ENCODE data around the gene CACNA1C.

Gene CACNA1C

GRCh38 chr12:2533036-2533435 is 480.2 kb downstream of the CACNA1C start:
- Histone ChIP-seq H3K9me2 (replicated peaks; ENCODE audit: control insufficient read depth, low read length) (no peaks in the 10 kb centered on the region), H3K27ac (ENCODE audit: low read depth, low read length) (no peak overlapping the region), H3F3A (ENCODE audit: control insufficient read depth, insufficient read depth) (no peaks in the 10 kb centered on the region), H3K4me2 (ENCODE audit: low read length) (no peak overlapping the region), H3K4me3 (ENCODE audit: low read length) (no peak overlapping the region), H4K20me1 (ENCODE audit: control insufficient read depth, insufficient read depth, low read depth, low read length) (no peaks in the 10 kb centered on the region), H3K36me3 (ENCODE audit: control insufficient read depth, low read length) (no peaks in the 10 kb centered on the region), H3K9me3 (ENCODE audit: control insufficient read depth, insufficient read depth, low read length) (no peaks in the 10 kb centered on the region), H3K4me1 (ENCODE audit: control insufficient read depth, low read length) (no peaks in the 10 kb centered on the region), H3K79me2 (ENCODE audit: control insufficient read depth, low read length) (no peaks in the 10 kb centered on the region), H3K27me3 (ENCODE audit: control insufficient read depth, low read length) (peaks cover 12% of the 10 kb centered on the region)
- no peak for TF ChIP-seq EZH2phosphoT487 (IDR thresholded peaks at IDR 0.05; ENCODE audit: borderline replicate concordance, low read length)
- no peak for TF ChIP-seq CTCF (IDR thresholded peaks at IDR 0.05; ENCODE audit: low read depth, low read length, poor library complexity, severe bottlenecking)

- peaks cover 7% of the 10 kb centered on the region for H3K27me3 ChIP-seq (ENCODE audit: control insufficient read depth, low read length)
- no peak overlapping the region for H3K4me2 ChIP-seq (ENCODE audit: low read length)
- H3K9me2 ChIP-seq (replicated peaks; ENCODE audit: control insufficient read depth, low read length) = no peaks in the 10 kb centered on the region
- no peaks in the 10 kb centered on the region for H3K79me2 ChIP-seq (ENCODE audit: control insufficient read depth, low read length)
- no peaks in the 10 kb centered on the region for H3K9me3 ChIP-seq (ENCODE audit: control insufficient read depth, insufficient read depth, low read length)
- H3K4me1 ChIP-seq (ENCODE audit: control insufficient read depth, low read length) = no peaks in the 10 kb centered on the region
- no peak overlapping the region for H3K27ac ChIP-seq (ENCODE audit: low read depth, low read length)
- H3K4me3 ChIP-seq (ENCODE audit: low read length) = no peak overlapping the region
- no peaks in the 10 kb centered on the region for H3F3A ChIP-seq (ENCODE audit: control insufficient read depth, insufficient read depth)
- TF ChIP-seq EZH2phosphoT487 (IDR thresholded peaks at IDR 0.05; ENCODE audit: borderline replicate concordance, low read length) (no peak), CTCF (IDR thresholded peaks at IDR 0.05; ENCODE audit: low read depth, low read length, poor library complexity, severe bottlenecking) (no peak)
- H4K20me1 ChIP-seq (ENCODE audit: control insufficient read depth, insufficient read depth, low read depth, low read length) = no peaks in the 10 kb centered on the region
- no peaks in the 10 kb centered on the region for H3K36me3 ChIP-seq (ENCODE audit: control insufficient read depth, low read length)
These were observed 482.9 kb downstream of the CACNA1C start for GRCh38 chr12:2535583-2536204.

- TF ChIP-seq EZH2phosphoT487 (IDR thresholded peaks at IDR 0.05; ENCODE audit: borderline replicate concordance, low read length) = no peak
- TF ChIP-seq CTCF (IDR thresholded peaks at IDR 0.05; ENCODE audit: low read depth, low read length, poor library complexity, severe bottlenecking) = no peak
- Histone ChIP-seq H3K4me1 (ENCODE audit: control insufficient read depth, low read length) (no peaks in the 10 kb centered on the region), H3K4me2 (ENCODE audit: low read length) (no peak overlapping the region), H3K9me3 (ENCODE audit: control insufficient read depth, insufficient read depth, low read length) (no peaks in the 10 kb centered on the region), H3K36me3 (ENCODE audit: control insufficient read depth, low read length) (no peaks in the 10 kb centered on the region), H3K27me3 (ENCODE audit: control insufficient read depth, low read length) (peaks cover 7% of the 10 kb centered on the region), H3K79me2 (ENCODE audit: control insufficient read depth, low read length) (no peaks in the 10 kb centered on the region), H3K27ac (ENCODE audit: low read depth, low read length) (no peak overlapping the region), H3F3A (ENCODE audit: control insufficient read depth, insufficient read depth) (no peaks in the 10 kb centered on the region), H4K20me1 (ENCODE audit: control insufficient read depth, insufficient read depth, low read depth, low read length) (no peaks in the 10 kb centered on the region), H3K9me2 (replicated peaks; ENCODE audit: control insufficient read depth, low read length) (no peaks in the 10 kb centered on the region), H3K4me3 (ENCODE audit: low read length) (no peak overlapping the region)
These were observed 483.9 kb downstream of the CACNA1C start for GRCh38 chr12:2536724-2537123.

Data from DOHH2 (cell line).